ENCODE measurements around the gene SLC12A9.

SLC12A9 gene

GRCh38 chr7:100890653-100891567 is 38.4 kb downstream of the SLC12A9 start:
- H3K4me1 ChIP-seq (ENCODE audit: control insufficient read depth, insufficient read depth, low read length) = peaks cover 40% of the 10 kb centered on the region
- H3K27me3 ChIP-seq (ENCODE audit: control insufficient read depth, insufficient read depth, low read length) = peaks cover 19% of the 10 kb centered on the region
- peaks cover 11% of the 10 kb centered on the region for H3K36me3 ChIP-seq (ENCODE audit: control insufficient read depth, insufficient read depth, low read length)
- H3K9ac ChIP-seq (ENCODE audit: low read length) = peak overlapping the region; percentile 59
- H3K9me3 ChIP-seq (ENCODE audit: control insufficient read depth, low read length) = no peaks in the 10 kb centered on the region
- H3K4me3 ChIP-seq (ENCODE audit: low read length) = no peak overlapping the region

- H3K36me3 ChIP-seq (ENCODE audit: control insufficient read depth, insufficient read depth, low read length) = peaks cover 3% of the 10 kb centered on the region
- H3K9ac ChIP-seq (ENCODE audit: low read length) = no peak overlapping the region
- H3K4me1 ChIP-seq (ENCODE audit: control insufficient read depth, insufficient read depth, low read length) = peaks cover 47% of the 10 kb centered on the region
- peaks cover 26% of the 10 kb centered on the region for H3K27me3 ChIP-seq (ENCODE audit: control insufficient read depth, insufficient read depth, low read length)
- no peaks in the 10 kb centered on the region for H3K9me3 ChIP-seq (ENCODE audit: control insufficient read depth, low read length)
- H3K4me3 ChIP-seq (ENCODE audit: low read length) = no peak overlapping the region
These were observed 39.2 kb downstream of the SLC12A9 start for GRCh38 chr7:100891568-100892247.

- H3K36me3 ChIP-seq (ENCODE audit: control insufficient read depth, insufficient read depth, low read length) = no peaks in the 10 kb centered on the region
- no peaks in the 10 kb centered on the region for H3K9me3 ChIP-seq (ENCODE audit: control insufficient read depth, low read length)
- no peak overlapping the region for H3K9ac ChIP-seq (ENCODE audit: low read length)
- no peak overlapping the region for H3K4me3 ChIP-seq (ENCODE audit: low read length)
- peaks cover 26% of the 10 kb centered on the region for H3K27me3 ChIP-seq (ENCODE audit: control insufficient read depth, insufficient read depth, low read length)
- H3K4me1 ChIP-seq (ENCODE audit: control insufficient read depth, insufficient read depth, low read length) = peaks cover 47% of the 10 kb centered on the region
These were observed 40.1 kb downstream of the SLC12A9 start for GRCh38 chr7:100892364-100893317.

GRCh38 chr7:100893318-100893895 is 40.9 kb downstream of the SLC12A9 start:
- Histone ChIP-seq H3K9ac (ENCODE audit: low read length) (no peak overlapping the region), H3K4me3 (ENCODE audit: low read length) (no peak overlapping the region), H3K36me3 (ENCODE audit: control insufficient read depth, insufficient read depth, low read length) (no peaks in the 10 kb centered on the region), H3K27me3 (ENCODE audit: control insufficient read depth, insufficient read depth, low read length) (peaks cover 26% of the 10 kb centered on the region), H3K9me3 (ENCODE audit: control insufficient read depth, low read length) (no peaks in the 10 kb centered on the region), H3K4me1 (ENCODE audit: control insufficient read depth, insufficient read depth, low read length) (peaks cover 45% of the 10 kb centered on the region)

GRCh38 chr7:100893910-100894721 is 41.6 kb downstream of the SLC12A9 start:
- H3K9ac ChIP-seq (ENCODE audit: low read length) = no peak overlapping the region

GRCh38 chr7:100894860-100895700 is 42.6 kb downstream of the SLC12A9 start:
- Histone ChIP-seq H3K36me3 (ENCODE audit: control insufficient read depth, insufficient read depth, low read length) (no peaks in the 10 kb centered on the region), H3K4me1 (ENCODE audit: control insufficient read depth, insufficient read depth, low read length) (peaks cover 36% of the 10 kb centered on the region), H3K27me3 (ENCODE audit: control insufficient read depth, insufficient read depth, low read length) (peaks cover 26% of the 10 kb centered on the region), H3K4me3 (ENCODE audit: low read length) (no peak overlapping the region), H3K9me3 (ENCODE audit: control insufficient read depth, low read length) (no peaks in the 10 kb centered on the region), H3K9ac (ENCODE audit: low read length) (peak overlapping the region; percentile 41)

More at GRCh38 chr7:100893910-100894721, 41.6 kb downstream of the SLC12A9 start:
- H3K27me3 ChIP-seq (ENCODE audit: control insufficient read depth, insufficient read depth, low read length) = peaks cover 26% of the 10 kb centered on the region
- no peak overlapping the region for H3K4me3 ChIP-seq (ENCODE audit: low read length)
- no peaks in the 10 kb centered on the region for H3K9me3 ChIP-seq (ENCODE audit: control insufficient read depth, low read length)
- H3K4me1 ChIP-seq (ENCODE audit: control insufficient read depth, insufficient read depth, low read length) = peaks cover 38% of the 10 kb centered on the region
- H3K36me3 ChIP-seq (ENCODE audit: control insufficient read depth, insufficient read depth, low read length) = no peaks in the 10 kb centered on the region

- H3K9ac ChIP-seq (ENCODE audit: low read length) = peak within 1 kb of the TSS; percentile 41
- H3K27me3 ChIP-seq (ENCODE audit: control insufficient read depth, insufficient read depth, low read length) = peaks cover 26% of the 10 kb centered on the region
- H3K9me3 ChIP-seq (ENCODE audit: control insufficient read depth, low read length) = no peaks in the 10 kb centered on the region
- H3K4me3 ChIP-seq (ENCODE audit: low read length) = peak within 1 kb of the TSS; percentile 15
- no peaks in the 10 kb centered on the region for H3K36me3 ChIP-seq (ENCODE audit: control insufficient read depth, insufficient read depth, low read length)
- H3K4me1 ChIP-seq (ENCODE audit: control insufficient read depth, insufficient read depth, low read length) = peaks cover 31% of the 10 kb centered on the region
These were observed 43.1 kb downstream of the SLC12A9 start, which contains the start of gene ACHE for GRCh38 chr7:100895701-100895955. Gene ACHE, minus strand, starts transcription at chr7:100895888. Its CDS starts 1,656 bp downstream, at chr7:100894232.

- peak overlapping the region; percentile 2 for H3K9ac ChIP-seq (ENCODE audit: low read length)
- peaks cover 33% of the 10 kb centered on the region for H3K4me1 ChIP-seq (ENCODE audit: control insufficient read depth, insufficient read depth, low read length)
- peaks cover 26% of the 10 kb centered on the region for H3K27me3 ChIP-seq (ENCODE audit: control insufficient read depth, insufficient read depth, low read length)
- H3K9me3 ChIP-seq (ENCODE audit: control insufficient read depth, low read length) = no peaks in the 10 kb centered on the region
- H3K36me3 ChIP-seq (ENCODE audit: control insufficient read depth, insufficient read depth, low read length) = no peaks in the 10 kb centered on the region
- peak overlapping the region; percentile 15 for H3K4me3 ChIP-seq (ENCODE audit: low read length)
These were observed 43.6 kb downstream of the SLC12A9 start for GRCh38 chr7:100895956-100896731.

GRCh38 chr7:100896732-100897608 is 44.5 kb downstream of the SLC12A9 start:
- Histone ChIP-seq H3K9me3 (ENCODE audit: control insufficient read depth, low read length) (no peaks in the 10 kb centered on the region), H3K4me3 (ENCODE audit: low read length) (no peak overlapping the region), H3K27me3 (ENCODE audit: control insufficient read depth, insufficient read depth, low read length) (peaks cover 26% of the 10 kb centered on the region), H3K9ac (ENCODE audit: low read length) (peak overlapping the region; percentile 2), H3K36me3 (ENCODE audit: control insufficient read depth, insufficient read depth, low read length) (no peaks in the 10 kb centered on the region), H3K4me1 (ENCODE audit: control insufficient read depth, insufficient read depth, low read length) (peaks cover 35% of the 10 kb centered on the region)
